GM19240 (cell line): ENCODE data around the gene WFDC12.

Experiments
- DNase-seq: peaks from one replicate; pipeline ENCODE4 v3.0.0; 2011; ENCODE audit warnings: low spot score; ENCODE audit not compliant: insufficient read length

Gene WFDC12

DNA sequence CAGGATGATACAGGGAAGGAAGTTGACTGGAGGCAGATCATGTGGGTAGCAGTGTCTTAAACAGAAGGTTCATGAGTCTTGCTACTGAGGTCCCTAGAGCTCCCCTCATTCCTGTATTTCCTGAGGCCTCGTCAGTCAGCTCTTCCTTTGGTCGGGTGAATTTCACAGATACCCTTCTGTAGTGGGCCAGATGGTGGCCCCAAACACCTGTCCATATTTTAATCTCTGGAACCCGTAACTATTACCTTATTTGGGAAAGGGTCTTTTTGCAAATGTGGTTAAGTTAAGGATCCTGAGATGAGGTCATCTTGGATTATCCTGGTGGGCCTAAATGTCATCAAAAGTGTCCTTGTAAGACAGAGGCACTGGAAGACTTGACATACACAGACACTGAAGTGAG, 32.9 kb downstream of the WFDC12 start:
- DNase-seq: no peak

DNA sequence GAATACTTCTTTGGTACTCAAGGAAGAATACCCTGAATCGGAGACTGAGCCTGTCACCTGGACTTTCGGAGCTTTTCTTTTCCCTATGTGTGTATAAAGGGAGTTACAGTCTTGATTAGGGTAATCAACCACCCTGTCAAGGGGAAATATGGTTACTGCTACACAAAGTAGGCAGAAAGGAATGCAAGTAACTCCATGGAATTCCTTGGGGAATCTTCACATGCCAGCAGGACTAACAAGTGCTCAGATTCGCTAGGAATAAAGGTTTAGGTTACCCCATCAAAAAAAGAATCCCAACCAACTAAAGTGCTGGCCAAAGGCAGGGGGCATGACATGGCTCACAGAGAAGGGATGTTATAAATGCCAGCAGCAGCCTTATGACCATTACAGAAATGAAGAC, 33.8 kb downstream of the WFDC12 start:
- DNase-seq: no peak

DNA sequence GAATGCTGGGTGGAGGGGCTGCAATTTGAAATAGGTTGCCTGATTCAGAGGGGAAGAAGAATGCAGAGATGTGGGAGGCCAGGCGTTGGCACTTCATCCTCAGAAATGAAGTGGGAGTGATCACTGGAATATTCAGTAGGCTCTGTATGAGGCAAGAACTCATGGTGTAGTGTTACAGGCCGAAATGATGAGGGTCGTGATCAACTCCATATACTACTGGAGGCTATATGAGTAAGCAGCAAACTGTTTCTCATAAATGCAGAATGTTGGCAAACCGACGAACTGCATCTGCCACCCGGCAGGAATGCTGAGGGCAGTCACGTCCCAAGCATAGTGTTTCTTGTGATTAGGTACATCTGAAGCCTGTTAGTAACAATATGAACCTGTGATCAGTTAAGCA, 36.0 kb downstream of the WFDC12 start:
- no peak for DNase-seq

- no peak for DNase-seq
Observed at GRCh38 chr20:45087814-45088213, 36.5 kb downstream of the WFDC12 start.

- DNase-seq: no peak
Observed at GRCh38 chr20:45087097-45087790, 37.0 kb downstream of the WFDC12 start.

DNA sequence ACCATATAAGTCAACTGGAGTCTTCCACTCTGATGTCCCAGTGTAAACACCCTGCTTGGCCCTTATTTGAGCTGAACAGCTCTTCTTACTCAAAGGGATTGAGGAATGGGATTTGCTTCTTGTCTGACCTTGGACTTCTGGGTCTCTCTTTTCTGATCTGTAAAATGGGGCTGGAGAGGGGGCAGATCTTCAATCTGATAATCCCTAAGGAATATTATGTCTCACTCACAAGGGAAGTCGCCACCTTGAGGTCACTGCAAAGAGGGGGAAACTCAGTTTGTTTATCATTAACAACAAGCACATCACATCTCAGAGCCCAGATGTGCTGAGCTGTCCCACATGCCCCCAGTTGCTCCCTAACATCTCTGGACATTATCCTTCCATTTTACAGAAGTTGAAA, 38.4 kb downstream of the WFDC12 start:
- DNase-seq: no peak

- DNase-seq: no peak
Observed at GRCh38 chr20:45085289-45085688, 39.0 kb downstream of the WFDC12 start.

GRCh38 chr20:45083127-45083526, 41.1 kb downstream of the WFDC12 start:
- no peak for DNase-seq

DNA sequence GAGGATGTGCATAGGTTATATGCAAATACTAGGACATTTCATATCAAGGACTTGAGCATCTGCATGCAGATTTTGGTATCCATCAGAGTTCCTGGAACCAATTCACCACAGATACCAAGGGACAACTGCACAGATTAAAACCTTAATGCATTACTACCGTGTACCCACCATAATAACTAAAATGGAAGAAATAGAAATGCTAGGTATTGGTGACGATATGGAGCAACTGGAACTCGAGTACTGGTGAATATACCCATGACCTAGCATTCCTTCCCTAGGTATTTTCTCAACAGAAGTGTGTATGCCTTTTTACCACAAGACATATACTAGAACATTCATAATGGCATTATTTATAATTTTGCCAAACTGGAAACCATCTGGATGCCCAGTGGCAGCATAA, 41.8 kb downstream of the WFDC12 start:
- no peak for DNase-seq

- no peak for DNase-seq
Observed at GRCh38 chr20:45080867-45081624, 43.2 kb downstream of the WFDC12 start.

DNA sequence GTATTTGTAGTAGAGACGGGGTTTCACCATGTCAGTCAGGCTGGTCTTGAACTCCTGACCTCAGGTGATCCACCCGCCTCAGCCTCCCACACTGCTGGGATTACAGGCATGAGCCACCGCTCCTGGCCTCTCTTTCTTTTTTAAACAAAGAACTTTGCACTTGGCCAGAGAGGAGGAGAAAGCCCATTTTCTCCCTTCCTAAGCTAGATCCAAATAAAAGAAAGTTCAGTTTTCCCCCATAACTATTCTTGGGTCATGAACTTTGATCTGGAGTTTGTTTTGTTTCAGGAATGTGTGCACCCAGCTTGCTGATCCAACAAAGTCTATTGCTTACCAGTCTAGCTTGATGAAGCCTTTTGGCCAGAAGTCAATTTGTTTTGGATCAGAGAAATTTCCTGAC, 46.7 kb downstream of the WFDC12 start:
- DNase-seq: no peak
